ENCODE data around the gene PLXND1. TPM values are rescaled to one million over a fixed set of nuclear protein-coding genes. Genes with fewer than 3 reads are reported as not detected.

PLXND1 gene
- total RNA-seq, 2 donors from 2014 or later: 207 to 246 TPM

- DNase-seq (ENCODE audit: low spot score) (no peak), ATAC-seq (ENCODE audit: insufficient number of reproducible peaks, low FRiP score, low read depth) (no peak)
- TF ChIP-seq CTCF (IDR thresholded peaks at IDR 0.05): no peak
- no peak overlapping the region for H3K4me3 ChIP-seq
- H3K36me3 ChIP-seq: no peaks in the 10 kb centered on the region
- no peaks in the 10 kb centered on the region for H3K27me3 ChIP-seq (replicated peaks; ENCODE audit: insufficient read depth)
- no peaks in the 10 kb centered on the region for H3K9me3 ChIP-seq
- H3K4me1 ChIP-seq (ENCODE audit: control insufficient read depth in 1 of 2, low read depth in 2 of 2): no peaks in the 10 kb centered on the region
- H3K27ac ChIP-seq: no peak overlapping the region
Observed at GRCh38 chr3:129521611-129522010, 84.9 kb downstream of the PLXND1 start.

- H3K36me3 ChIP-seq: no peaks in the 10 kb centered on the region
- H3K27ac ChIP-seq: no peak overlapping the region
- no peaks in the 10 kb centered on the region for H3K27me3 ChIP-seq (replicated peaks; ENCODE audit: insufficient read depth)
- DNase-seq (ENCODE audit: low spot score) (no peak), ATAC-seq (ENCODE audit: insufficient number of reproducible peaks, low FRiP score, low read depth) (no peak)
- H3K4me1 ChIP-seq (ENCODE audit: control insufficient read depth in 1 of 2, low read depth in 2 of 2): no peaks in the 10 kb centered on the region
- no peaks in the 10 kb centered on the region for H3K9me3 ChIP-seq
- no peak overlapping the region for H3K4me3 ChIP-seq
- TF ChIP-seq CTCF (IDR thresholded peaks at IDR 0.05): no peak
Observed at GRCh38 chr3:129520960-129521359, 85.5 kb downstream of the PLXND1 start.

- H3K36me3 ChIP-seq: no peaks in the 10 kb centered on the region
- ATAC-seq (ENCODE audit: insufficient number of reproducible peaks, low FRiP score, low read depth) (no peak), DNase-seq (ENCODE audit: low spot score) (no peak)
- H3K9me3 ChIP-seq: no peaks in the 10 kb centered on the region
- TF ChIP-seq CTCF (IDR thresholded peaks at IDR 0.05): no peak
- no peaks in the 10 kb centered on the region for H3K4me1 ChIP-seq (ENCODE audit: control insufficient read depth in 1 of 2, low read depth in 2 of 2)
- H3K27me3 ChIP-seq (replicated peaks; ENCODE audit: insufficient read depth): no peaks in the 10 kb centered on the region
- no peak overlapping the region for H3K27ac ChIP-seq
- H3K4me3 ChIP-seq: no peak overlapping the region
Observed at GRCh38 chr3:129519896-129520715, 86.4 kb downstream of the PLXND1 start.

- no peak for TF ChIP-seq CTCF (IDR thresholded peaks at IDR 0.05)
- Histone ChIP-seq H3K4me3 (no peak overlapping the region), H3K36me3 (no peaks in the 10 kb centered on the region), H3K27me3 (replicated peaks; ENCODE audit: insufficient read depth) (no peaks in the 10 kb centered on the region), H3K4me1 (ENCODE audit: control insufficient read depth in 1 of 2, low read depth in 2 of 2) (no peaks in the 10 kb centered on the region), H3K27ac (no peak overlapping the region), H3K9me3 (no peaks in the 10 kb centered on the region)
- DNase-seq (ENCODE audit: low spot score): no peak
- no peak for ATAC-seq (ENCODE audit: insufficient number of reproducible peaks, low FRiP score, low read depth)
Observed at GRCh38 chr3:129519449-129519848, 87.0 kb downstream of the PLXND1 start.

GRCh38 chr3:129518581-129518980 lies 87.9 kb downstream of the PLXND1 start:
- ATAC-seq (ENCODE audit: insufficient number of reproducible peaks, low FRiP score, low read depth) (no peak), DNase-seq (ENCODE audit: low spot score) (no peak)
- Histone ChIP-seq H3K36me3 (peaks cover 5% of the 10 kb centered on the region), H3K4me3 (no peak overlapping the region), H3K27ac (no peak overlapping the region), H3K27me3 (replicated peaks; ENCODE audit: insufficient read depth) (no peaks in the 10 kb centered on the region), H3K9me3 (no peaks in the 10 kb centered on the region), H3K4me1 (ENCODE audit: control insufficient read depth in 1 of 2, low read depth in 2 of 2) (no peaks in the 10 kb centered on the region)
- no peak for TF ChIP-seq CTCF (IDR thresholded peaks at IDR 0.05)

All from thoracic aorta (tissue), 2 donors.